Activated CD4-positive, CD25-positive, alpha-beta regulatory T cell treated with anti-CD3 and anti-CD28 coated beads, Interleukin-2, amount 50 U/mL, for 72 hours (primary cell): Measurements from ENCODE around the gene PRKAG1.
"Not testable (repeated sequence)": the region's sequence is repeated elsewhere in the genome, so short reads cannot be mapped to it uniquely, and the experiment has no call there.

Experiments used
- DNase-seq: peaks from one replicate; pipeline ENCODE4 v3.0.0; 2021

The PRKAG1 gene

GRCh38 chr12:49018261-49019119 lies at the start of gene PRKAG1:
Gene PRKAG1 (minus strand): TSS chr12:49018776. CDS start chr12:49018740, 36 bp downstream.
- DNase-seq, result peak; percentile 94

GRCh38 chr12:49066120-49066519 lies 47.5 kb upstream of the PRKAG1 start:
- no peak for DNase-seq

- DNase-seq, result no peak
These were observed 46.2 kb upstream of the PRKAG1 start for GRCh38 chr12:49064767-49065152.

- not testable (repeated sequence) for DNase-seq
These were observed 43.3 kb upstream of the PRKAG1 start for GRCh38 chr12:49061916-49062315.

GRCh38 chr12:49061157-49061650 lies 42.6 kb upstream of the PRKAG1 start:
- no peak for DNase-seq

- peak; percentile 89 for DNase-seq
These were observed 41.9 kb upstream of the PRKAG1 start, which contains the start of gene KMT2D for GRCh38 chr12:49060237-49061156. Gene KMT2D (minus strand): TSS chr12:49060794. CDS start chr12:49055324, 5,470 bp downstream.

- DNase-seq, result peak; percentile 50
These were observed 41.0 kb upstream of the PRKAG1 start for GRCh38 chr12:49059299-49060171.

GRCh38 chr12:49059045-49059298 lies 40.4 kb upstream of the PRKAG1 start:
- no peak for DNase-seq

- DNase-seq, result no peak
These were observed 39.9 kb upstream of the PRKAG1 start for GRCh38 chr12:49058366-49059044.

GRCh38 chr12:49057888-49058287 lies 39.3 kb upstream of the PRKAG1 start:
- no peak for DNase-seq

- DNase-seq, result no peak
These were observed 37.6 kb upstream of the PRKAG1 start for GRCh38 chr12:49055978-49056754.

GRCh38 chr12:49055092-49055491 lies 36.5 kb upstream of the PRKAG1 start:
- DNase-seq, result no peak

- DNase-seq, result no peak
These were observed 35.9 kb upstream of the PRKAG1 start for GRCh38 chr12:49054524-49054923.

- DNase-seq, result no peak
These were observed 35.5 kb upstream of the PRKAG1 start for GRCh38 chr12:49054096-49054495.

- DNase-seq, result no peak
These were observed 34.1 kb upstream of the PRKAG1 start for GRCh38 chr12:49052451-49053208.

GRCh38 chr12:49051777-49052438 lies 33.3 kb upstream of the PRKAG1 start:
- DNase-seq, result no peak

- no peak for DNase-seq
These were observed 32.8 kb upstream of the PRKAG1 start for GRCh38 chr12:49051373-49051764.

GRCh38 chr12:49050507-49051372 lies 32.2 kb upstream of the PRKAG1 start:
- DNase-seq, result no peak
